Activated T-helper 1 cell treated with anti-CD3 and anti-CD28 coated beads, Interleukin-2, amount 50 U/mL, for 16 hours (primary cell): ENCODE measurements around the gene TNIK.

Experiments used
- DNase-seq, 2 donors: peaks; one replicate each; pipeline ENCODE4 v3.0.0-alpha.2; 2020; ENCODE audit warnings: low read depth in 1 of 2, low spot score in 1 of 2

The TNIK gene

GRCh38 chr3:171200750-171201088, 259.5 kb downstream of the TNIK start:
- no peak for DNase-seq

GRCh38 chr3:171200052-171200749, 260.0 kb downstream of the TNIK start:
- DNase-seq: no peak

DNA sequence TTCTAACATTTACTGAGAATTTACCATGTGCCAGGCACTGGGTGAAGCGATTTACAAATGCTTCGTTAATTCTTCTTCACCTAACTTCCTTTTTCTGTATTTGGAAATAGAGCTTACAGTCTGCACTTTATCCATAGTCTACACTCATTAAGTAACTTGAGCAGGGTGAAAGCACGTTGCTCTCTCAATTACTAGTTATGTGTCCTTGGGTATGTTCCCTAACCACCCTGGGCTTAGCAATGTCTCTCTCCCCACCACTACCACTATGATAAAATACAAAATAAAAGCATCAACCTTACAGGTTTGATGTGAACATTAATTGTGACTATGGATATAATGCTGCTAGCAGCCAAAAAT, 260.8 kb downstream of the TNIK start:
- no peak for DNase-seq

GRCh38 chr3:171198781-171199472, 261.3 kb downstream of the TNIK start:
- DNase-seq: no peak

- DNase-seq: no peak
Observed at GRCh38 chr3:171195686-171196085, 264.5 kb downstream of the TNIK start.

GRCh38 chr3:171194965-171195364, 265.2 kb downstream of the TNIK start:
- DNase-seq: no peak

DNA sequence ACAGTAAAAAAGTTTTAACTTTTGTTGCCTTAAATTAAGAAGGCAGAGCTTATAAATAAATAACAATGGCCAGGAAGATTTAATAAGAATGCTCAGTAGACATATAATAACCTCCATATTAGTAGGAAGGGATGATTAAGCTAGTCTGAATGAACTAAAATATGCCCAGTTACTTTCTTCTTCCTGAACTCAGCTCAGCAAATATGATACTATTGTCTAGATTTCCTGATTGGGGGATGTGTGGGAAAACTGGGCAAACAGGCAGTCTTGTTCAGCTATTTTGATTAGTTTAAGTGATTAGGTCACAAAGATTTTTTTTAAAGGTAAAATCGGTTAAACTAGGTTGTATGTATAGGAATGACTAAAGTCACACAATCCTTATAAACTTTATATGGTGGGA, 266.5 kb downstream of the TNIK start:
- DNase-seq: no peak

DNA sequence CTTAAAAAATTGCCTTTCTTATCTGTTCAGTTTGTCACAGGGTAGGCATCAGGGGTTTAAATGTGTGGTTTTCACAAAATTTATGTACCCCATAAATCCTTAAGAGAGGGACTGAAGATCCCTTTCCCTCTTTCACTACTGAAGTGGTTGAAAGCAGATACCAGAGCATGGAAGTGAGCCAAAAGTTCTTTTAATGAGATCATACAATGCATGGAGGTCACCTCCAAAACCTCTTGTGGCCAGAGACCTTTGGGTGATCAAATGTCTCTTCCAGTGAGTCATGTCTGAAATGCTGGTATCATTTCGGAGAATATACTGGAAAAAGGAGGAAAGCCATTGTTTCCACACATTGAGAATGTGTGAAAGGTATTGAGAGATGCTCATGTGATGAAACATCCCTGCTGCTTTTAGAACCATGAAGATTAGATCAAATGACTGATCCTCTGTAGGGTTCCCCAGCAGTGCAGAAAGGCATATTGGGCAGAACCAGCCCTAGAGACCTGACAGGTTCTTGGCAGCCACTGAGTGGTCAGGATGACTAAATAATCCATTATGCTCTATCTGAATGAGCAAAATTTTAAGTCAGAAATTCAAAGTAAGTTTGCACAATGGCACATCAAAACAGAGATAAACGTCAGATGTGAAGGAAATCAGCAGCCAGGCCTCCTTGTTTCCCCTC, 267.9 kb downstream of the TNIK start:
- no peak for DNase-seq

DNA sequence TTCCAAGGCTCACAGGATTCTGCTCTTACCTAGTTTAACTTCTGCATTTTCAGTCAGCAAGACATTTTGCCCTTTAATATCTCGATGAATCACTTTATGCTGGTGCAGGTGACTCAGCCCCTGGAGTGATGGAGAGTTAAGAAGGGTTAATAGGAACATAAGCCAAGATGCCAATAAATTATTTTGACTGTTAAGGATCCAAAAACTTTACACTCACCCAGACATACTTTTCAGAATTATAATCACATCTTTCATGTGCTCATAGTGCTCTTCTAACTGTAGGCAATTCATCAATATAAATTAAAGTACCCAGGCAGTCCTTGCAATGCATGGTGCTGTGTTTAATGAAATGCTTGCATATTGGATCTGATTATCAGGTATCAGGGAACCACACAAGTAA, 269.5 kb downstream of the TNIK start:
- no peak for DNase-seq

DNA sequence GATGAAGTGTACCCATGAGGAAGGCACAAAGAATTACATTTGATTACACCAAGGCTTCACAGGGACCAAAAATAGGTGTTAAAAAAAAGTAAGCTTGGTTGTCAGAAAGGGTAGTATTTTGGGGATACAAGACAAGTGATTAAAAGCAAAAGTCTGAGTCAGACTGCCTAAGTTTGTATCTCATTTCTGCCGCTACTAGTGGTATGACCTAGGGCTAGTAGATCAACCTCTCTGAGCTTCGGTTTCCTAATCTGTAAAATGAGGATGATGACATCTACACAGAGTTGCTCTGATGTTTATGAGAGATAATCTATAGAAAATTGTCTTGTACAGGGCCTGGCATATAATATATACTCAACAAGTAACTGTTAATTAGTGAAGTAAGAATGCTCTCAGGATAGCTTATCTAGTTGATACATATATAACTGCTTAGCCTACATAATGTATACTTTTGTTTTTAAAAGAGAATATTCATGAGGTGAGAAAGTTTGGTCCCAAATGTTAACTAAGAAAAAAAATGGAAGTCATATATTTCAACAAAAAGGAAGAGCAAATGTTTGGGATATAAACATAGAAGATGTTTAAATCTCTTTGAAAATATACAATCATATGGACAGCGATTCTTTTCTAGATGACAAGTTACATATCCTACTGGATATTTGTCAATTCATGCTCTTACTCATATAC, 270.7 kb downstream of the TNIK start:
- DNase-seq: no peak

GRCh38 chr3:171187706-171188290, 272.4 kb downstream of the TNIK start:
- DNase-seq: no peak

GRCh38 chr3:171186817-171187500, 273.2 kb downstream of the TNIK start:
- no peak for DNase-seq

DNA sequence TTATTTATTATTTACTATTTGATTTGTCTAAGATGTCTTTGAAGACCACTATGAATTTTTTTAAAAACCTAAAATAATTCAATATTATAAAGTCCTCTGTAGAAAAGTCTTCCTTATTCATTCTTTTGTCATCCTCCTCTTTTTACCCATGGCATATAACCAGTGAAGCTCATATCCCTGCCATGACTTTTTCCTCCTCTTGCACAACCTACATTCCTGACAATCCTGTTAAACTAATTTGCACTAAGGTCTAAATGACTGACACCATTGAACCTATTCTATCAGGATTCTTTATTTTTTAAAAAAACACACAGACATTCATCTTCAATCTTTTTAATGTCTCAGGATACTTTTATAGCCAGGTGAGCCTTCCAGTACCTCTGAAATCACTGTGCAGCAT, 273.8 kb downstream of the TNIK start:
- no peak for DNase-seq

- DNase-seq: no peak
Observed at GRCh38 chr3:171185959-171186358, 274.2 kb downstream of the TNIK start.

GRCh38 chr3:171184372-171184771, 275.8 kb downstream of the TNIK start:
- DNase-seq: no peak

DNA sequence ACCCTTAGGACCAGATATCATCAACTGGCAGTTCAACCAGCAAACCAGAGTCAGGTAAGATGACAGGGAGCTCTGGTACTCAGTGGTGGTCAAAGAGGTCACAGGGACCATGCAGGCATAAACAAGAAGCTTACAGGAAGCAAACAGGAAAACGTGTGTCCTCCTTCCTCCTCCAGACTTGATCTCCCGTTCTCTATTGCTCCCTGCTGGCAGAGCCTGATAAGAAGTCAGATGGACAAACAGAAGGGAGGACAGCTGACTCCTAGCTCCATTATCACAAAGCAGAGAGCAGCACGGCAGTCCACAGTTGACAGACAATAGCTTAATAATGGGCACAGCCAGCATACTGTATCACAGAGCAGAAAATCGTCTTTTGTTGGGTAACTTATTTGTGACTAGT, 277.2 kb downstream of the TNIK start:
- no peak for DNase-seq

GRCh38 chr3:171181907-171182690, 278.1 kb downstream of the TNIK start:
- DNase-seq: no peak

DNA sequence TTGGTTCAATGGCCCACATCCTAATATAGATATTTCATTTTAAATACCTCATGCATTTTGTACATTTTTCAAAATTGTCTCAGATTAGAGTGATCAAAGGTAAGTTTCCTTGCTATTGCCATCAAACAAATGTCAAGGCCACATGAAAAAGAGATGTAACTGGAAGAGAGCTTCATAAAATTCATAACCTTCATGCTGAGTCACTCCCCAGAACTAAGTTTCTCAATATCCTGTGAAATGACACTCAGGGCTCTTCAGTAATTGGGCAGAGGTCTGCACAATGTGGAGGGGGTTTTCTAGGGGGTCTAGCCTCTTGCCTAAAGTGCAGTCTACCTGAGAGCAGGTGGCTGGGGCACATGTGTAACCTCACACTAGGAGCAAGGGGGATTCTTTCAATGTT, 281.5 kb downstream of the TNIK start:
- DNase-seq: no peak

- DNase-seq: no peak
Observed at GRCh38 chr3:171177553-171177952, 282.7 kb downstream of the TNIK start.

GRCh38 chr3:171177056-171177455, 283.1 kb downstream of the TNIK start:
- no peak for DNase-seq
